Activated CD4-positive, alpha-beta T cell treated with anti-CD3 and anti-CD28 coated beads for 4 hours (primary cell): ENCODE measurements around the gene DGKB.

Experiments
- DNase-seq, 2 donors: peaks; one replicate each; pipeline ENCODE4 v3.0.0-alpha.2; 2020

Gene DGKB

DNA sequence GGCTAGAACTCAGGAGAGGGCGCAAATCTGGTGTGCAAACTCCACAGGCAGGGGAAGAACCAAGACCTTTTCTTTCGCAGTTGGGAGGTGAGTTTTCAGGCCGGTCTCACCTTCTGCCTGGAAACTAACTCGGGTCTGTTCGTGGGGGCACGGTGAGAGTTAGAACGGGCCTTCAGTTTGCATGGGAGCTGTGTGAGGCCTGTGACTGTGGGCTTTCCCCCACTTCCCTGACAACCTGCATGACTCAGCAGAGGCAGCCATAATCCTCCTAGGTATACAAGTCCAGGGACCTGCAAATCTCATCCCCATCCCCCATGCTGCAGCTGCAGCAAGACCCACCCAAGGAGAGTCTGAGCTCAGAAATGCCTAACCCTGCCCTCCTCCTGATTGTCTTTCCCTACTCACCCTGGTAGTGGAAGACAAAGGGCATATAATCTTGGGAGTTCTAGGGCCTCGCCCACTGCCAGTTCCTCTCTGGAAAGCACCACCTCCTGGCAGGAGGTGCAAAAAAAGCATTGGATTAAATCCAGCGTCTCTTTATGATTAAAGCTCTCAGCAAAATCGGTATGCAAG is 718.2 kb downstream of the DGKB start:
- DNase-seq, result no peak

DNA sequence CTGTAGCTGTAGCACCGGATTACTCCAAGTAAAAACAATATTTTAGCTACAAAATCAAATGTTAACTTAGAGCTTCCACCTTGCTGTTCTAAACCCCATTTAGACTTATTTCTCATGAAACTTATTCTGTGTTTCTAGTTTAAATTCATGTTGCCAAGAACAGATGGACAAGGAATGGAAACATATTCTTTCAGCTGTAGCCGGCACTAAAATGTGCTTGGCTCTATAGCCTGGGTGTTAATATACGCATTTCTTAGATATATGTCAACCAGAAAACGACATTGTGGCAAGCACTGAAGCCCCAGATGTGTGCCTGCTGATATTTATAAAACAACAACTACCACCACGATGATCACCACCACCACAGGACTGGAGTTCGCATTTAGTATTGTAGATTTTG is 722.8 kb downstream of the DGKB start:
- no peak for DNase-seq

DNA sequence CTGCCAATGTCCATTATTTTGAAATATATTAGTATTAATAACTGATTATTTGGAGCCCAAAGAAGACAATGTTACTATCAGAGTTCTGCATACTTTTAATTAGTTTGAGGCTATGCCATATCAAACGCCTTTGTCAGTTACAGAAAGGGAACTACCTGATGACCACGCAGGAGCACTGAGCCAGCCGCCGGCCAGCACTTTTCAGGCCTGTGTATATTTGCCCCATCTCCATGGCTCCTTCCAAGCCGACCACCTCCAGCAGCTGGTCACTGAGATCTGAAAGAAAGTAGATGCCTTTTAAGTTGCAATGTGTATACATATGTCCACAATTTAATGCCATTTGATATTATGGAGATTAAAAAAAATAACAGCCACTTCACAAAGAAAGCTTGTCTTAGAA is 724.7 kb downstream of the DGKB start:
- no peak for DNase-seq

DNA sequence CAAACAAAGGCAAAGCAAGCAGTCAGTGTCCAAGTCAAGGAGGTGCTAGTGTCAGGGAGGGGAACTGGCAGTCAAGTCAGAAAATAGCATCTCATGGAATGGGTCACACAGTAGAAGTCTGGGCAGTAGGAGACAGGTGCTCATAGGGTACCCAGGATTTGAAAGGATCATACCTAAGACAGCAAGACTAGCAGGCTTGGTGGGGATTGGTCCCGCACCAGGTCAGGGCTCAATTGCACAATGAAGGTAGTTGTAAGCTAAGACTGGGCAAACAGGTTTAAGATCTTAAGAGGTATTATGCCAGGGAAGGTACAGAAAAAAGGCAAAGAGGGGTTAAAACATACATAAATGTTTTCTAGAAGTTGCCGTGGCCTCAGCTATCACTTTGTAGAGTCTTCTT is 731.7 kb downstream of the DGKB start:
- DNase-seq, result no peak

DNA sequence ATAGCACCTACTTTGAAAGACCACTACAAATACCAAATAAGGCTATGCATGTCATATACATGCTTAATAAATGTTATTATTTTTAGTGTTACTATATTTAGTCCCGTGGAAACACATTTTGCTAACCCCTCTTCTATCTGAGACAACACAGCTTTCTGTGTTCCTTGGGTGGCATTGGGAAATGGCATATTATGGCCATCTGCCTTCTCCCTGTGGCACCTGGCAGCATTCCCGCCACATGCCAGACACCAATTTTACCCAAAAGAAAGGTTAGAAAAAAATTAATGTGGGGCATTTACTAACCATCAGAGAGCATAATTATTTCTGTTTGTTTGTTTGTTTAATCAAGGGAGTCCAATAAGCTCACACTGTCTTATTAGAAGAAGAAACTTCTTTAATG is 744.4 kb downstream of the DGKB start:
- no peak for DNase-seq

DNA sequence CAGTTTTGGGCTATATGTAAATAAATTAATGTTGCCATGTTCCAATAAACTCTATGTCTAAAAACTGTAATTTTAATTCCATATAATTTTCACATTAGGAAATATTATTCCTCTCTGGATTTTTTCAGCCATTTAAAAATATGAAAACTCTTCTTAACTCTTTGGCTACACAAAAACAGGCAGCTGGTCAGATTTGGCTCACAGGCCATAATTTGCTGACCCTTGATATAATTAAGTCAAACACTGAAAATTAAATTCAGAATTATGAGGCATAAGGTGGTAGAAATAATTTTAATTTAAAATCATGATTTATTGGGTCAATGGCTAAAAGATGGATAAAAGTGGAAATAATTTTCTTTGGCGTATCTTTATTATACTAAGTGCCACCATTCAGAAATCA is 746.1 kb downstream of the DGKB start:
- no peak for DNase-seq

DNA sequence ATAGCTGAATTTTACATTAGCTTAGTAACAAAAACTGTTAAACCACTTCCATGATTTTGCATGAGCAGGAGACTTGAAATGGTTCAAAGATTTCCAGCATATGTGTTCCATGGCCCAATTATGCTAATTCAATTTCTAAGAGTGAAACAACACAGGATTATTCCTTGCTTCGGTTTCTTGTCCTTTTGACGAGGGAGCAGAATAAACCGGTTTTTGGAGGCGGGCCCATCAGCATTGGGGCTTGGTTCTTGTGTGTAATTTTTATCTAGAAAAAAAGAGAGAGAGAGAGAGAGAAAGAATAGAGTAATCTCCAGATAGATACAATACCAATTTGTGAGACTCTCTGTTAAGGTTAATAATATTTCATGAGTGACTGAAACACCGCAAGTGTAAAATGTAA is 753.6 kb downstream of the DGKB start:
- no peak for DNase-seq

DNA sequence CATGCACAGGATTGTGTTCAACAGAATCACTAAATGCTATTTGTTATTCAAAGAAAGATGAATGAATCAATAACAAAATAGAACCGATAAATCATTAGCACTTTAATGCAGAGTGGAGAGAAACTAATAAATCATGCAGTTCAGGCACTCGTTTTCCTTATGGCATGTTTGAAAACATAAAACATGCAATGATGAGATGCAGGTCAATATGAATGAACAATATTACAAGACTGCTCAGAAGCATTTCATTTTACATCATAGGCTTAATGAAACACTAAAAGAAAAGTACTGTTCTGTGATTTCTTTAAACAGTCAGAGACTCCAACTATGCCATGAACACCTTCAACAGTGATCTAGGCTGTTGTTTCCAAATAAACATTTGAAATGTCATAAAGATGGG is 755.0 kb downstream of the DGKB start:
- no peak for DNase-seq

DNA sequence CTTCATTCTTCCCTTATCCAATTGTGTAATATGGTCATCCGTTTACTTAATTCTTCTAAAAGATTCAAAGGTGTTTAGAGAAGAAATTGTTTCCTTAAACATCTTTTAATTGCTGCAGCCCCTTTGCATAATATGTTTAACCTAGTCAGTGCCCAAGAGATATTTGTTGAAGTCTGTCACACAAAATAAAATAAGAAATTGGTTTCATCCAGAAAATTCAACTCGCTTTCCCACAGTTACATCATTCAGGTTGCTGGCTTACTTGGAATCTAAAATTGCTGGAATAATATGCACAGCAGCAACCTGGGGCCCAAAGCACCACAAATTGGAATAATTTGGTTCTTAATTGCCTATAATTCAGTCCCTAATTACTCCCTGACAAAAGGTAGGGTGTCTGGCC is 758.0 kb downstream of the DGKB start:
- no peak for DNase-seq

DNA sequence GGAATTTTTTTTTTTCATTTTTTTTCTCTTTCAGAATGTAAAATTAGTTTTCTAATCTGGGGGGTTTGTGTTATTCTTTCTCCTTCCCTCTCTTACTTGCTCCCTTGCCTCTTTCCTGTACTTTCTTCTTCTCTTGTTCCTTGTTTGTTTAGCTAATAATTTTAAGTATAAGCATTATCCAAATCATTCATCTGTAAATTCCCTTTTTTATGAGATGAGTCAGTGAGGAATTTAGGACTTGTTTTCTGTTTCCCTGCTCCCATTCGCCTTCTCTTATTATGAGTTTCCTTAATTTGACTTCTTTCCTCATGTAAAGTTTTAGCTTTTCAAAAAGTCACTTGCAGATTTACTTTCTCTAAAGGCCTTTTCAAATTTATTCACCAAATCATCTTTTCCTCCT is 758.4 kb downstream of the DGKB start:
- no peak for DNase-seq

DNA sequence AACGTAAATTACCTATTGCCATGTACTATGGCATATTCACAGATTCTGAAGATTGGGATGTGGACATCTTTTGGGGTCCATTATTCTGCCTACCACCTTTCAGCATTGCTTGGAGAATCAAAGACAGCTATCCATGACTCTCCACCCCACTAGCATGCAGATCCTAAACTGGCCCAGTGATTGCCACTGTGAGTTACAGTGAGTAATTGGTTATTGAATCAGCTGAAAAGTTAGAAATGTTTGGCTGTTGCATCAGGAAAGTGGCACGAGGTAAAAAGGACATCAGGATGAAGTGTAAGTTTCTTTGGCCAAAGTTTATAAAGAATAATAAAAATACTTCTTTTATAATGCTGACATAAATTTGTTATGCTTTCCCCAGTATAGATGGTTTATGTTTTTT is 764.9 kb downstream of the DGKB start:
- no peak for DNase-seq

DNA sequence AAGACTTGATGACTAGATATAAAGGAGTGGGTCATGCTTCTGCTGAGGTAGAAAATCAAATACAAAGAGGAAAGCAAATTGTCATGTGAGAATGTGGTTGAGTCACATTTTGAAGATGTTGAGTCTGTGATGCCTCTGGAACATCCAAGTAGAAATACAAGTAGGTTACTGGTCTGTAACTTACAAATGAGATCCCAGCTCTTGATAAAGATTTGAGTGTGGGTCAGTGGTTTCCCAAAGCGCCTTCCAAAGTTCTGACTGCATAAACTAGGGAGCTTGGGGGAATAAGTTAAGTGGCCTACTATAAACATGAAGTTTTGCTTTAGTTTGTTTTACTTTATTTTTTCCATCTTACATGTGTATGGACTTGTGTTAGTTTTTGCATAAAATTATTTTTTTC is 768.8 kb downstream of the DGKB start:
- no peak for DNase-seq

DNA sequence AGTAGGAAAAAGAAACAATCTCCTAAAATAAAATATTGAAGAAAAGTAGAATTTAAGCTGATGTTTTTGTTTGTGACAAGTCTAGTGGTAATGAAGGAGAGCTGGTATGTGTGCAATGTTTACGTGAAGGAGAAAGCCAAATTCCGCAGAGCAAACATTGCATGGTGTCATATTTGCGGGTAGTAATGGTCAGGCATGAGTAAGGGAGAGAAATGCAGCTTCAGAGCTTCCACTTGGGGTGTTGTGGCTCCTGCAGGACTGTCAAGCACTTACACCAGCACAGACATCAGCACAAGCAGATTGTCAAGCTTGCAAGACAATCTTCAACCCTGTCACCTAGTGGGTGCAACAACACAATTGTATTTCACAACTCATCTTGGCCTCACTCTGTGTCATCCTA is 776.6 kb downstream of the DGKB start:
- no peak for DNase-seq

DNA sequence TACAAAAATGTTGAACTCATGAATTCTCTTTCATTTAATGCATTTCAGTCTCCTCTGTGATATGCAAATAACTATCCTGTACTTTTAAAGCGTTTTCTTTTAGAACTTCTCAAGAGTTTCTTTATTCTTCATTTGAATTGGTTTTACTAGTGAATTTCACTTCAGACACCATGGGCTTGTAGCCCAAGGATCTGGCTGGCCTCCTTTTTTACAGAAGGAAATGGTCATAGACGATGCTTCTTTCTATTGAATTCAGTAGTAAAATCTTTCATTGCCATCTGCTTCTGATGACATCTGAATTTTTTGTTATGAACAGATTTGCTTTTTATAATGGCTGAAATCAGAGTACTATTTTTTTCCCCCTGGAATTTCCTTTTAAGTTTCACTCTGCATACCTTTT is 777.8 kb downstream of the DGKB start:
- DNase-seq, result no peak

DNA sequence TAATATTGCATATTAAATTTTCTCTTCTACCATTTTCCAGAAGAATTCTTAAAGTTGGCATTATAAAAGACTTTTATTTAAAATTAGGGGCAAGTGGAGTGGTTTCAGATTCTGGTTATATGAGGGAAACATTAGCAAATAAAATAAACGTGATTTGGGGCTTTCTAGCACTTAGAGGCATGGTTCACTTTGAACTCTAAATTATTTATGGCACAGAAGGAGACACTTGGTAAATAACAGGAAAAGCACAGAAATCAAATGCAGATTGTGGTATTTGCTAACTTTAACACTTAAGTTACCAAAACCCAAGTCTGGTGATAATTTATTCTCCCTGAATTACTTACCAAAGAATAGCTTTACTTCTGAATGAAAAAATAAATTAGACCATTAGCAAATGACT is 778.6 kb downstream of the DGKB start:
- DNase-seq, result no peak

DNA sequence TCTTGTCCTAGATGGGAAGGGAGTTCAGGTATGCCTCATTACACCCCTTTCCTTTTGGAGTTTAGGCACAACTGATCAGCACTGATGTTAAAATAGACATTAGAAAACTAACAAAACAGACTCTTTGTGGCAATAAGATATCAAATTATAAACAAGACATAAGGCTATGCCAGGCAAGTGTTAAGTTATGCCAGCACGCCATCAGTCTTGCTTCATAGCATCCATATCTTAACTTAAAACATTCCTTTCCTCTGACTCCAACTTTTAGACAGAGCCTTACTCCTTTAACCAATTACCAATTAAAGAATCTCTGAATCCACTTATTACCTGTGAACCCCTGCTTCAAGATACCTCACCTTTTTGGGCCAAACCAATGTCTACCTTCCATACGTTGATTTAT is 786.9 kb downstream of the DGKB start:
- no peak for DNase-seq

DNA sequence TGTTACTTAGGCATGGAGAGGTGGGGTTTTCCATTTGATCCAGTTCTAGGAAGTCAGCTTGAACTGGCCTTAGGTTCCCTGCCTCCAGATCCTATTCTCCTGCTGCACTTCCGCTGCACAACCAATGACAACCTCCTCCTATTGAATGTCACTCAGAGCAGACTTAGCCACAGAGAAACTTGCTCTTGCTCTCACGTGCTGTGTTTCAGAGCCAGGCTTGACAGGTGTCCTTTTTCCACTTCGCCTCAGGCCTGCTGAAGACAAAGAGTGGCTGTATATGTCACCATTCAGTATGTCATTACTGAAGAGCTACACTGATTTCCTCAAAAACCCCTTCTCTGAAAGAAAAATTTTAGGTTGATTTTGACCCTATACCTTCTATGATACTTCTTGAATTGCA is 797.7 kb downstream of the DGKB start:
- DNase-seq, result no peak

DNA sequence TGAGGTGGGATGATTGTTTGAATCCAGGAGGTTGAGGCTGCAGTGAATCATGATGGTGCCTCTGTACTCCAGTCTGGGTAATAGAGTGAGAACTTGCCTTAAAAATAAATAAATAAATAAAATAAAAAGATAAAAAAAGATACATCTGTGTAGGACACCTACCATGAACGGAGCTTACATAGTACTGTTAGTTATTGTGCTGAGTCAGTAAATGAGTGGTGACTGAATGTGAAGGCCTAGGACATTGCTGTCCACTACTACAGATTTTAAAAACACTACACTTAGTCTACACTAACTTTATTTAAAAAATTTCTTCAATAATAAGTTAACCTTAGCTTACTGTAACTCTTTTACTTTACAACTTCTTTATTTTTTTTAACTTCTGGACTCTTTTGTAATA is 806.4 kb downstream of the DGKB start:
- no peak for DNase-seq

DNA sequence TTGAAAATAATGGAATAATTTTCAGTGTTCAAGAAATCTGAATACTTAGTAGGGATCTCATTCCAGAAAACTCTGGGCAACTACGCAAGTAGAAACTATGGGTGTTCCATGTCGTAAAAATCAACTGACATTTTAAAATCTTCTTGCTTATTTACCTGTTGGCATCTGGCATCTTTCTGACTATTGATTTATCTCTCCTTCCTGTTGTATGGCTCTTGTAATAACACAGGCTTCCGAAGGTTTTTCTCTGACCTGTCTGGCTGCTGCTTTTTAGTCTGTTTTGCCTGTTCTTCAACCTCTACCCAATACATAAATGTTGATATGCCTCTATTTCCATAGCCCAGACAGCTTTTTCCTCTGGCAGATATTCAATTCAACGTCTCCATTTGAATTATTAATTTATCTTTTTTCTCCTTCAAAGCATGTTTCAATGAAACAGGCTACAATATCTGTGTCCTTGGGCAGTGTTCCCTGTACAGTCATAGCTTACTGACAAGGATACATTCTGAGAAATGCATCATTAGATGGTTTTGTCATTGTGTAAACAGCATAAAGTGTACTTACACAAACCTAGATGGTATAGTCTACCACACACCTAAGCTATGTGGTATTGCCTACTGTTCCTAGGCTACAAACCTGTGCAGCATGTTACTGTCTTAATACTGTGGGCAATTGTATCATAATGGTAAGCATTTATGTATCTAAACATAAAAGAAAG is 807.2 kb downstream of the DGKB start:
- no peak for DNase-seq
